ENCODE measurements around the gene ATG4C.

GRCh38 chr1:62903522-62903921 is 119.6 kb downstream of the ATG4C start:
- no peak for TF ChIP-seq BACH1 (IDR thresholded peaks at IDR 0.05; ENCODE audit: borderline replicate concordance)
- TF ChIP-seq CTCF (IDR thresholded peaks at IDR 0.05 in 2 of 3, conservative IDR thresholded peaks at IDR 0.05 in 1 of 3; ENCODE audit: control insufficient read depth in 2 of 3, extremely low read depth in 1 of 3, insufficient read depth in 1 of 3, low read depth in 3 of 3, low read length in 3 of 3) = no peak
- no peak for TF ChIP-seq HDAC2 (IDR thresholded peaks at IDR 0.05)
- no peak for TF ChIP-seq ZZZ3 (IDR thresholded peaks at IDR 0.05; ENCODE audit: control insufficient read depth, insufficient read length, low read depth)
- no peak for TF ChIP-seq LARP7 (IDR thresholded peaks at IDR 0.05)
- no peak for TF ChIP-seq SIN3A (IDR thresholded peaks at IDR 0.05; ENCODE audit: low read depth, low read length)
- TF ChIP-seq POLR2AphosphoS5 (IDR thresholded peaks at IDR 0.05; ENCODE audit: low read length) = no peak
- no peak for TF ChIP-seq EGR1 (IDR thresholded peaks at IDR 0.05; ENCODE audit: borderline replicate concordance in 1 of 2, low read depth in 2 of 2, low read length in 2 of 2)
